HS-27A (cell line): ENCODE data around the gene DOLPP1.
"Not testable (repeated sequence)": the region's sequence is repeated elsewhere in the genome, so short reads cannot be mapped to it uniquely, and the experiment has no call there.

Experiments used
- DNase-seq: peaks from one replicate; pipeline ENCODE4 v3.0.0-alpha.2; 2012; ENCODE audit warnings: low read depth, missing footprints

DOLPP1 gene

DNA sequence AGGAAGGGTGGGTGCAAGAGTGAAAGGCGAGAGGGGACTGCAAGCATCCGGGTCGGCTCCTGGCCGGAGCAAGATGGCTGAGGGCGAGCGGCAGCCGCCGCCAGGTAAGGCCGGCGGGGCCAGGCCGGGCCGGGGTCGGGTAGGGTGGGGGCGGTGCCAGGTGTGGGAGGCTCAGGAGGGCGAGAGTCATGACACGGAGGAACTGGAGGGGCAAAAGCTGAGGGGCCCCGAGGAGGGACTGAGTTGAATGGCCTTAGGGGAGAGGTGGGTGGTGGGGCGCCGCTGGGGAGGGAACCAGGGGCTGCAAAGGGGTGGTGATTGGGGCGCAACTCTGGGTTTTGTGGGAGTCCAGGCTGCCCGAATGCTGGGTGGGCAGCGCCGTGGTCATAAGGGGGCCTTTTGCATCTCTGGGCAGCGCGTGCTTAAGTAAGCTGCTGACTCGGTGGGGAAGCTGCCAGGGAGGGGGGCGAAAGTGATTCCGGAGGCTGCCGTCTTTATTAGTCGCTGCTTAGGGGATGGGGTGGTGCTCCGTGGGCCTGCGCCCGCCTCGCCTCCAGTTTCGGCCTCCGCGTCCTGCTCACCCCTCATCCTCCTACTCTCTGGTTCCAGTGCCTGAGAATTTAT is 30.7 kb downstream of the DOLPP1 start:
- DNase-seq = peak; percentile 11

DNA sequence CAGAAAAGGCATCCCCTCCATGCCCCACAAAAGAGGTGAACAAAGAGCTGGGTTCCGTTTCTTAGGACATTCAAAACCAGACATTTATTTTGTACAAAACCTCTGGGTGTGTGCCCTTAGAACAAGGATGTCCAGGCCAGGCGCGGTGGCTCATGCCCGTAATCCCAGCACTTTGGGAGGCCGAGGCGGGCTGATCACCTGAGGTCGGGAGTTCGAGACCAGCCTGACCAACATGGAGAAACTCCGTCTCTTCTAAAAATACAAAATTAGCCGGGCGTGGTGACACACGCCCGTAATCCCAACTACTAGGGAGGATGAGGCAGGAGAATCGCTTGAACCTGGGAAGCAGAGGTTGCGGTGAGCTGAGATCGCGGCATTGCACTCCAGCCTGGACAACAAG is 31.6 kb downstream of the DOLPP1 start:
- not testable (repeated sequence) for DNase-seq

DNA sequence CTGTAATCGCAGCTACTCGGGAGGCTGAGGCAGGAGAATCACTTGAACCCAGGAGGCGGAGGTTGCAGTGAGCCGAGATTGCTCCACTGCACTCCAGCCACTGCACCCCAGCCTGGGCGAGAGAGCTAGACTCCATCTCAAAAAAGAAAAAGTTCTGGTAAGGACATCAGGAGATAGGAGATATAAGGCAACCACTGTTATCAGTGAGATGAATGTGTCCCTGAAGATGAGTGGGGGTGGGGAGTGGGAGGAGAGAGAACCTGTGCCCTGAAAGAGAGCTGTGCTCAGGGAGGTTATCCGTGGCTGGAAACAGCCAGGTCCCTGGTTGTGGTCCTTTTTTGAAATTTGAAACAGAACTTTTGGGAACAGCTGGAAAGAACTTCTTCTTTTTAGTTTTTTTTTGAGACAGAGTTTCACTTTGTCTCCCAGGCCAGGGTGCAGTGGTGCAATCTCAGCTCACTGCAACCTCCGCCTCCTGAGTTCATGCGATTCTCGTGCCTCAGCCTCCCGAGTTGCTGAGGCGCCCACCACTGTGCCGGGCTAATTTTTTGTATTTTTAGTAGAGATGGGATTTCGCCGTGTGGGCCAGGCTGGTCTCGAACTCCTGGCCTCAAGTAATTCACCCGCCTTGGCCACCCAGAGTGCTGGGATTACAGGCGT is 32.9 kb downstream of the DOLPP1 start:
- DNase-seq = no peak

- DNase-seq = no peak
These were observed 37.9 kb downstream of the DOLPP1 start for GRCh38 chr9:129118799-129119198.

- no peak for DNase-seq
These were observed 40.6 kb downstream of the DOLPP1 start for GRCh38 chr9:129121483-129121882.

DNA sequence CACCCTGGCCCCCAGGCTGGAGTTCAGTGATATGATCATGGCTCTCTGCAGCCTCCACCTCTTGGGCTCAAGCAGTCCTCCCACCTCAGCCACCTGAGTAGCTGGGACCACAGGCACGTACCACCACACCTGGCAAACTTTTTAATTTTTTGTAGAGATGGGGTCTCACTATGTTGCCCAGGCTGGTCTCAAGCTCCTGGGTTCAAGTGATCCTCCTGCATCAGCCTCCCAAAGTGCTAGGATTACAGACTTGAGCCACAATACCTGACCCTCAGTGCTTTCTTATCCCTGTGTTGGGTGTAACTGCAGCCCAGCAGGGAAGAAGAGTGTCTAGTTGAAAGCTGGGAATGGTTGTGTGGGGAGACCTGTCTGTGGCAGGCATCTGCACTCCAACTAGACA is 41.2 kb downstream of the DOLPP1 start:
- DNase-seq = no peak

- DNase-seq = not testable (repeated sequence)
These were observed 42.1 kb downstream of the DOLPP1 start for GRCh38 chr9:129122976-129123375.

DNA sequence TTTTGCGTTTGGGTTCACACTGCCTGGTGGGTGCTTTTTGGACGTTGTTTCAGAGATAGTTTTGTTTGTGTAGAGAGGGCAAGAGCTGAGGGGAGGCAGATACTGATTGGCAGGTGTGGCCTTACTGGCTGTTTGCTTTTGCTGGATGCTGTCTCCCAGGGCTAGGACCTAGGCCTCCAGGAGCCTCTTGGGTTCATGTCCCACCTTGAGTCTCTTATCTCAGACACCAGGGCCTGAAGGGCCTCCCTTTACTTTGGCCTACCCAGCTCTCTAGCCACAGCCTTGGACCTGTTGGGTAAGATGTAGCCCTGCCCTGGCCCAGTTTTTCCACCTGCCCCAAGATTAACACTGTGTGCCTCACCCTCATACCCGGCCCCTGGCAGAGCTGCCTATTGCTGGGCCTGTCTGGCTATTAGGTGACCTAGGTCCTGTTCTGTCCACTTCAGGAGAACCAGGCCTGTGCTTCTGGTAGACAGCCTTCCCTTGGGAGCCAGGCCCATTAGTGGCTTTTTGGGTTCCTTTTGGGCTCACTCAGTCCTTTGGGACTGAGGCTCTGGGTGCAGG is 43.7 kb downstream of the DOLPP1 start:
- DNase-seq = no peak

DNA sequence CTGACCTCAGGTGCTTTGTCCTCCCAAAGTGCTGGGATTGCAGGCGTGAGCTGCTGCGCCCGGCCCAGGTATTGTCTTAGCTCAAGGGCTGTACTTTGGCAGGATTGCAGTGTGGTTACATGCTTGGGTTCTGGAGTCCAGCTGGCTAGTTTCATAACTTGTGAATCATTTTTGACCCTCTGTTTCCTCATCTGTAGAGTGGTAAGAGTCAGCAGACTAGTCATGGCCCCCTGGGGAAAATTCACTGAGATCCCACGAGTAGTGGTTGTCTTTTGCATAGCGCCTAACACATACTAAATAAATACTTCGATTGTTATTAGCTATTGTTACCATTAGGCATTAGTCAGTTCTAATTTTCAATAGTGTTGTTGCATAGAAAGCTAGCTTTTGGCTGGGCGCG is 44.6 kb downstream of the DOLPP1 start:
- DNase-seq = no peak

DNA sequence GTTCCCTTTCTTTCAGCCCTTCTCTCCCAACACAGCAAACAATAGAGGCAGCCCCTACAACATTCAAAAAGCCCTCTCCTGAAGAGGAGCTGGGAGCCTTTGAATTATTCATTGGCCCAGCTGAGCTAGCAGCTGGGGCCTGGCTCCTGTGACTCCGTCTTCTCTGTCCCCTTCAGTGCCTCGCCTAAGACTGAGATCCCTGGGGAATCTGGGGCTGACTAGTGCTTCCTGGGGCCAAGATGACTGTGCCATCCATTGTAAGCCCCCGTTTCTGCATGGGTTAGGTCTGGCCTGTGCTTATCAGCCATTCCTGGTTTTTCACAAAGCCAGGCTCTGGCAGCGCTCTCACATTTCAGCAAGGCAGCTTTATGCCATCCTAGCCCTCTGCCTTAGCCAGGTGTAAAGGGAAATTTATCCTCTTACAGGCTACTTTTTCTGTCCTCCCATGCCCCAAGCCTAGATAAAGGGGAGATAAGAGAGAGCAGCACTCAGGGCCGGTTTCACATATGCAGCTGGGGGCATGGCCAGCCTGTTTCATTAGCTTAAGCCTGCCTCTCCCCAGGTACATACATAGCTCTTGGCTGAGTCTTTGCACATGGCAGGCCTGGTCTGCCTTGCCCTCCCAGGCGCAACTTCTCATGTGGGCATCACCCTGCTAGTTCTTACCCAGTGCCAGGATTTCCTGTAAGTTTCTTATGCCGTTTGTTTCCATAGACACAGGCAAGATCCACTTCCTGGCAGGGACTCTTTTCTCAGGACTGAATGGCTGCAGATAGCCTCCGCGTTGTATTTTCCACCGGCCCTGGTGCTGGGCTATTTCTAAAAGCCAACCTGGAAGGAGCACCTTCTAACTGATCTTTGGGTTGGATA is 46.1 kb downstream of the DOLPP1 start:
- no peak for DNase-seq

DNA sequence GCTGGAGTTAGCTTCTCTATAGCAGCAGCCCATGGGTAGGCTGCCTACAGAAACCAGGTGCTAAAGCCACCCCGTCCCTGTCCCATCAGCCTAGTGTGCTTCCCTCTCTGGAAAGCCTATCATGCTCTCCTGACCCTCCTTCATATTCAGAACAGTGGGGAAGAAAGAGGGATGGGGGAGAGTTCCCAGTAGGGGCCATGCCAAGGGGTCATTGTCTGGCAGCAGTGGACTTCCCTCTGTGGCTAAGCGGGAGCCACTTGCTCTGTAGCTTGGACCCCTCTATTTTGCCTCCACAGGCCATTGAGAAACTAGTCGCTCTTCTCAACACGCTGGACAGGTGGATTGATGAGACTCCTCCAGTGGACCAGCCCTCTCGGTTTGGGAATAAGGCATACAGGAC is 47.8 kb downstream of the DOLPP1 start:
- no peak for DNase-seq

DNA sequence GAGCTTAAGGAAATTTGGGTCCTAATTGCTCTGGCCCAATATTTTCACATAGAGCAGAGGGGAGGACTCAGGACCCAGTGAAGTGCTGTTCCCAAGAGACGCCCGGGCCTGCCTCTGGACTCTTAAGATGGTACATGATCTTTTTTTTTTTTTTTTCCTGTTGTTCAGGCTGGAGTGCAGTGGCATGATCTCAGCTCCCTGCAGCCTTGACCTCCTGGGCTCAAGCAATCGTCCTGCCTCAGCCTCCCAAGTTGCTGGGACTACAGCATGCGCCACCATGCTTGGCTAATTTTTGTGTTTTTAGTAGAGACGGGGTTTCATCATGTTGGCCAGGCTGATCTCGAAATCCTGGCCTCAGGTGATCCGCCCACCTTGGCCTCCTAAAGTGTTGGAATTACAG is 49.4 kb downstream of the DOLPP1 start:
- not testable (repeated sequence) for DNase-seq

GRCh38 chr9:129130791-129131190 is 49.9 kb downstream of the DOLPP1 start:
- DNase-seq = no peak

GRCh38 chr9:129131300-129132145 is 50.6 kb downstream of the DOLPP1 start:
- DNase-seq = no peak

DNA sequence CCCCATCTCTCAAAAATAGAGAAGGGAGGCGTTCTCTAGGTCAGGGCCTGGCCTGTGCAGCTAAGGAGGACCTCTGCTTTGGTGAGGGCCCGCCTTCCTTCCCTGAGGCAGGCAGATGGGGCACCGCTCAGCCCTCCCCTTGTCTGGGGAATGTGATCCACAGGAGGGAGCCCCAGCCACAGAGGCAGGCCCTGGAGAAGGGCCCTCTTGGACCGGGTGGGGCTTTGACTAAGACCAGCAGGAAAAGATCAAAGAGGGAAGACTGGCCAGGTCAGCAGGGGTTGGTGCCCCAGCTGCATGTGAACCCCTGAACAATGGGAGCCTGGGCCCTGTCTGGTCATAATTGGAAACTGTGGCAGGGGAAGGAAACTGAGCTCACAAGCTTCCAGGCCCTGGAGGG is 52.2 kb downstream of the DOLPP1 start:
- no peak for DNase-seq

GRCh38 chr9:129135476-129135875 is 54.6 kb downstream of the DOLPP1 start:
- no peak for DNase-seq

- DNase-seq = no peak
These were observed 55.6 kb downstream of the DOLPP1 start for GRCh38 chr9:129136446-129137035.

- no peak for DNase-seq
These were observed 56.6 kb downstream of the DOLPP1 start for GRCh38 chr9:129137292-129138143.

DNA sequence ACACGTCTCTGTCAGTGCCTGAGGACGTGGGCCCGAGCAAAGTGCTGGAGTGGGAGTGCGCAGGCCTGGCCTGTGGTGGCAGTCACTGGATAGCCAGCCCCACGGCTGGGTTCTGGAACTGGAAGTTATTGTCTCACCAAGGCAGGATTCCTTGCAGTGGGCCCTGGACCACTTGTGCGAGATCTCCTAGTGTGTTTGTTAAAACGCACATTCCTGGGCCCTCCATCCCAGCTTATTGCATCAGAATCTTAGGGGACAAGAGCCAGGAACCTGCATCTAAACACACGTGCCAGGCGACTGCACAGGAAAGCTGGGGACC is 57.2 kb downstream of the DOLPP1 start:
- no peak for DNase-seq

- no peak for DNase-seq
These were observed 57.7 kb downstream of the DOLPP1 start for GRCh38 chr9:129138476-129139232.
